Small intestine (tissue), 7 donors: ENCODE results near the gene MYH8. TPM values are rescaled to one million over a fixed set of nuclear protein-coding genes. Genes with fewer than 3 reads are reported as not detected.

Source experiments
- DNase-seq, 2 donors: peaks; one replicate each; pipeline versions ENCODE4 v3.0.0 to v3.0.0-alpha.2; 2013
- FAIRE-seq: peaks from 2 replicates; lab custom pipeline; 2012; peaks lifted over from hg19 to GRCh38; lab: Jason Lieb, UNC
- H3K27ac ChIP-seq, 3 donors: one replicate each; pipeline ENCODE4 v1.5.1; 2013; ENCODE audit warnings: low read length in 2 of 3, mild to moderate bottlenecking in 2 of 3, control low read depth in 1 of 3, inconsistent platforms in 1 of 3, low read depth in 1 of 3, moderate library complexity in 1 of 3
- H3K27me3 ChIP-seq, 3 donors: one replicate each; pipeline ENCODE4 v1.6.1; 2013; ENCODE audit warnings: low read length in 3 of 3, inconsistent platforms in 1 of 3; ENCODE audit not compliant: control insufficient read depth in 3 of 3, insufficient read depth in 3 of 3
- H3K36me3 ChIP-seq, 3 donors: one replicate each; pipeline ENCODE4 v1.6.1; 2013; ENCODE audit warnings: low read length in 3 of 3, inconsistent platforms in 1 of 3, low read depth in 1 of 3, mild to moderate bottlenecking in 1 of 3, moderate library complexity in 1 of 3; ENCODE audit not compliant: control insufficient read depth in 3 of 3, insufficient read depth in 2 of 3
- H3K4me1 ChIP-seq, 3 donors: one replicate each; pipeline ENCODE4 v1.6.1; 2013; ENCODE audit warnings: low read length in 2 of 3, inconsistent platforms in 1 of 3, low read depth in 1 of 3, mild to moderate bottlenecking in 1 of 3, moderate library complexity in 1 of 3; ENCODE audit not compliant: control insufficient read depth in 3 of 3, insufficient read depth in 2 of 3
- H3K4me3 ChIP-seq, 3 donors: one replicate each; pipeline ENCODE4 v1.5.1; 2013; ENCODE audit warnings: low read length in 3 of 3, control low read depth in 1 of 3, inconsistent platforms in 1 of 3, low read depth in 1 of 3, mild to moderate bottlenecking in 1 of 3, moderate library complexity in 1 of 3
- H3K9me3 ChIP-seq, 2 donors: one replicate each; pipeline ENCODE4 v1.6.1; 2013; ENCODE audit warnings: low read depth in 1 of 2, low read length in 1 of 2; ENCODE audit not compliant: control insufficient read depth in 2 of 2, insufficient read depth in 1 of 2
- WGBS, 3 donors: extraction: QIAGEN DNeasy Blood & Tissue Kit; methylation state at CpG; one replicate each; pipeline ENCODE4 v1.1.7; 2013; 5-methylcytosine and 5-hydroxymethylcytosine counted together
- polyA plus RNA-seq, 4 donors: library from polyadenylated mRNA; stranded (reverse) in 3 of 4; unstranded in 1 of 4; fragments of 200-250 nt in 3 of 4; fragments of 120-200 nt in 1 of 4; gene quantifications; one replicate each; pipeline versions ENCODE4 v1.2.1 to v1.2.3, GENCODE V29; 2013
- donor health status: healthy with polysubstance abuse.
- donor health status: control.
- donor health status: control.
- donor health status: Bipolar disorder and iron deficiency.
- donor health status: healthy.

The MYH8 gene
- polyA plus RNA-seq, 4 donors, result 5.0 TPM; not detected in 3

DNA sequence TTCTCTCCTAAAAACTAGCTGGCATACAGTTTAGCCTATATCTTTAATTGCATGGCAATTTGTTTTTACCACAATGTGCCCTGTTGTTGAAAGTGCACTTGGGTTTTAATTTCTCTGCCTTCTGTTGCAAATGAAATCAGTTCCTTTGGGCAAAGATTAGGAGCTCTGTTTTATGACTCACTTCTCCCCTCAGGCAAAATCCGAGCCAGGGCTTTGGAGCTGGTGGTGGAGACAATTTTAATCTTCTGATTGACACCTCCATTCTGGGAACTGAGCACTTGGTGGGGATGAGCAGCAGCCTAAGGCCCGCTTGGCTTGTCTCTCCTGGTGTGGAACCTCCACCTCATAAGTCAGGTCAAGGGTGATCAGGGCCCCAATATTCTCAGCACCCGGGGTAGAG, 13.3 kb upstream of the MYH8 start:
- Histone ChIP-seq H3K36me3 (no peaks in the 10 kb centered on the region), H3K9me3 (peaks cover 0 to 3% of the 10 kb centered on the region in 2 donors), H3K4me1 (peaks cover 0 to 2% (median 0%) of the 10 kb centered on the region in 3 donors), H3K27ac (no peak overlapping the region), H3K27me3 (no peaks in the 10 kb centered on the region), H3K4me3 (no peak overlapping the region)
- no peak for FAIRE-seq
- no peak for DNase-seq
- WGBS, 3 donors, result 66 to 80% (median 74%) methylated on average over 3 of the region's 3 CpGs

DNA sequence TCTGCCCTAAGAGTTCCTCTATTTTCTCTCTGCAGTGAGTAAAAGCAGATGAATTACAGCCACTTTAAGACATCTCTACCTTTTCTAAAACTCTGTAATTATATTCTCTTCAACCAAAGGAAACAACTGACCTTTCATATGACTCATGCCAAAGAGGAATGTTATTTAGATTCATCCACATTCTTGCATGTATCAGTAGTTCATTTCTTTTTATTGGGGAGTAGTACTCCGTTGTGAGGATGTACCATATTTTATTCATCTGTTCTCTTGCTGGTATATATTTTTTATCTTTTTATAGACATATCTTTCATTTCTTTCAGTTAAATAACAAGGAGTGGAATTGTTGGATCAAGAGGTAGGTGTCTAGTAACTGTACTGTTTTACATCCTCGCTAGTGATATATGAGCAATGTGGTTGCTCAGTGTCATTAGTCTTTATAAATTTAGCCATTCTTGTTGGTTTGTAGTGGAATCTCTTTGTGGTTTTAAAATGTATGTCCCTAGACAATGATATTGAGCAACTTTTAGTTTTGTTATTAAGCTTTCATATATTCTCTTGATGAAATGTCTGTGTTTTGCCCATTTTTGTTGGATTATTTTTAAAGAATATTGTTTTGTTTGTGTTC, 7.8 kb upstream of the MYH8 start:
- DNase-seq (no peak), FAIRE-seq (no peak)
- Histone ChIP-seq H3K9me3 (no peaks in the 10 kb centered on the region), H3K36me3 (no peaks in the 10 kb centered on the region), H3K27ac (no peak overlapping the region), H3K4me3 (no peak overlapping the region), H3K27me3 (no peaks in the 10 kb centered on the region), H3K4me1 (no peaks in the 10 kb centered on the region)
- 76 to 83% (median 81%) methylated on average over 2 of the region's 2 CpGs for WGBS, 3 donors

DNA sequence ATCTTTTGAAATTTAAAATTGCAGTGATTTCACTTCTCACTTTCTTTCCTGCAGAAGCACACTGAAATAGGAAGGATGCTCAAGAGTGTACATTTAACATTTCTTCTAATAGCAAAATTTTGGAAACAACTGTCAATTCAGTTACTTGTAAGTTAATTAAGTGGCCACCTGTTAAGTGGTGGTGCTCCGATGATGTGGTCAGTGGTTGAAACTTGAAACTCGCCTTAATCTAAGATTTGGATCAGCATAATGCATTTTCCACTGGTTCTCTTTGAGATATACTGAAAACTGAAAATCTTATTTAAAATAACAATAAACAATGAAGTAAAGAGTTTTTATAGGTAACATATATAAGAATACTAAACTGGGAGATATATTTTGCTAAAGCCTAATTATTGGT, 7.0 kb upstream of the MYH8 start:
- no peak overlapping the region for H3K27ac ChIP-seq
- H3K27me3 ChIP-seq, result no peaks in the 10 kb centered on the region
- no peaks in the 10 kb centered on the region for H3K4me1 ChIP-seq
- H3K4me3 ChIP-seq, result no peak overlapping the region
- 82 to 92% (median 84%) methylated on average over 2 of the region's 2 CpGs for WGBS, 3 donors
- no peaks in the 10 kb centered on the region for H3K36me3 ChIP-seq
- no peaks in the 10 kb centered on the region for H3K9me3 ChIP-seq
- DNase-seq (no peak), FAIRE-seq (no peak)

DNA sequence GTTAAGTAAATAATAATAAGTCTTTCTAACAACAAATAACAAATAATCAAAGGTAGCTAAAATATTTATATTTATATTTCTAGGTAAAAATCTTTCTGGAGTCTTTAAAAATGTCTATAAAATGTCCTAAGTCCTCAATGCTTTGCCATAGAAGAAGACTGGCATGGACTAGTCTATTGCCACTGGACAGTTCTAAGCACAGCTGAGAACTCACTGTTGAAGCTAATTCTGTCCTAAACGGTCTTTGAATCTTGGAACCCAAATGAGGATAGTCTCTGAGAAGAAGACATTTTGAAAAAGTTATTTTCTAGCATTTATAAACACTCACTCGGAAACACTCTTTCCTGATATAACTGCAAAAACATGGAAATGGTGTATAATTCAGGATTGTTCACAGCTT, 539 bp downstream of the MYH8 start:
- FAIRE-seq, result no peak
- Histone ChIP-seq H3K36me3 (no peaks in the 10 kb centered on the region), H3K27me3 (no peaks in the 10 kb centered on the region), H3K4me1 (no peaks in the 10 kb centered on the region), H3K4me3 (no peak overlapping the region), H3K9me3 (no peaks in the 10 kb centered on the region), H3K27ac (no peak overlapping the region)
- 71 to 75% (median 74%) methylated on average over 2 of the region's 2 CpGs for WGBS, 3 donors
- DNase-seq, result no peak

DNA sequence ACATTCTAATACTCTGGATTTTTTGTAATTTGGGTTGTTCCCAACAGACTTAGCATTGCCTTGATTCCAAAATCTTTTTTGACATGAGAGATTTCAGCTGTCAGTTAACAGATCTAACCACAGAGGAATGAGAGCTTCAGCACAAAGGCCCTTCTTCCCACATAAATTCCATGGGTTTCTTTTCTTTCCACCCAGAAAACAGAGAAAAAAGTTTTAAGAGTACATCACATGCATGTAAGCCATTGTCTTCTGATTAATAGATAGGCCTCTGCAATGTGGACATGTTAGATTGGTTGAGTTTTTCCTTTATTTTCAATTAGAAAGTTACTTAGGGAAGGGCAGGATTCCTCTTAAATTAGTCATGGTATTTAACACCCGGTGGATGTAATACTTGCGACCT, 939 bp downstream of the MYH8 start:
- FAIRE-seq (no peak), DNase-seq (no peak)
- H3K27ac ChIP-seq, result no peak overlapping the region
- H3K27me3 ChIP-seq, result no peaks in the 10 kb centered on the region
- no peaks in the 10 kb centered on the region for H3K4me1 ChIP-seq
- H3K36me3 ChIP-seq, result no peaks in the 10 kb centered on the region
- H3K9me3 ChIP-seq, result no peaks in the 10 kb centered on the region
- H3K4me3 ChIP-seq, result no peak overlapping the region
- 67 to 69% (median 68%) methylated on average over 2 of the region's 2 CpGs for WGBS, 3 donors

DNA sequence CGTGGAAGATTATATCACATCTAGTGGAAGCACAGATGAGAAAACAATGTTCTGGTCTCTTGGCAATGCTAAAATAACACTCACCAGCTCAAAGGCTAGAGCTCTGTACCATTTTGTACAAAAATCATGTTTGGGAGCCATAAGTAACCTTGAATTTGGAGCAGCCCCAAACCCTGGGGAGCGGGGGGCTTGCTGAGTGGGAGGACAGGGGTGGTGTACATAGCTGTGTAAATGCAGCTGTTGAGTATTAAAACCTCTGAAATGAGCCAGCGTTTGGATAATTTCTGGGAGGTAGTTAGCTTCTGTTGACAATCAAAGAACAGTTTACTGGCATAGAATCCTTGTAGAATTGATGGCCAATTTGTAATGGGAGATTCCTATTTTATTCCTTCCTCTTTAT, 4.3 kb downstream of the MYH8 start:
- Histone ChIP-seq H3K36me3 (no peaks in the 10 kb centered on the region), H3K27me3 (no peaks in the 10 kb centered on the region), H3K4me1 (no peaks in the 10 kb centered on the region), H3K4me3 (no peak overlapping the region), H3K27ac (no peak overlapping the region), H3K9me3 (no peaks in the 10 kb centered on the region)
- DNase-seq (no peak), FAIRE-seq (no peak)
- 64 to 81% (median 74%) methylated on average over 3 of the region's 3 CpGs for WGBS, 3 donors

DNA sequence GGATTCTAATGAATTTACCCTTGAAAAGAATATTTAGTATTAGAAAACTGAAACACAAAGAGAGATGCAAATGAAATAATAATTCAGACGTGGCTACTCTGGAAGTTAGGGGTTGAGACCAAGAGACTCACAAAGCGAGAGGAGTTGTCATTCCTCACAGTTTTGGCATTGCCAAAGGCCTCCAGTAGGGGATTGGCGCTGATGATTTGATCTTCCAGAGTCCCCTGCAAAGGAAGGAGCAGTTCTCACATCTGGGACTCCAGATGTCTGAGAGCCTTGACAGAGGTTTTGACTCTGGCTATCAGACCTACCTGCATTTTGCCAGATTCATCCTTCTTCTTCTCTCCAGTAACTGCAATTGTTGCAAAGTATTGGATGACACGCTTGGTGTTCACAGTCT, 6.6 kb downstream of the MYH8 start:
- Histone ChIP-seq H3K36me3 (no peaks in the 10 kb centered on the region), H3K27me3 (no peaks in the 10 kb centered on the region), H3K9me3 (no peaks in the 10 kb centered on the region), H3K4me3 (no peak overlapping the region), H3K4me1 (no peaks in the 10 kb centered on the region), H3K27ac (no peak overlapping the region)
- 85 to 90% (median 86%) methylated on average over 4 of the region's 4 CpGs for WGBS, 3 donors
- FAIRE-seq (no peak), DNase-seq (no peak)

DNA sequence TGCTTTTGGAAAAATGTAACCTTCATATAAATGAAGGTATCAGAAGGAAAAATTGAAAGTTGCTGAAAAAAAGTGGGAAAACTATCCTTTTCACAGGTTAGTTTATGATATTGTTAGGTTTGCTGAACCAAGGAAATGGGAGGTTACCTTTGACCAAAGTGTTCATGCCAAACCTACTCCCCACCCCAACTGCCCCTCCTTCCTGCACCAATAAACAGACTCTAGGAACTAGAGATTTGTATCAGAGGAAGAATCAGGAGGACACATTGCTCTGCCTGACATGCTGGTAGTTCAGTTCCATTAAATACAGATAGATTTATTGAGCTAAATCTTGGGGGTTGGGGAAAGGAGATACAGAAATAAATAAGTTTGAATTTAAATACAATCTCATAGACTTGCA, 18.2 kb downstream of the MYH8 start:
- FAIRE-seq, result no peak
- H3K36me3 ChIP-seq, result no peaks in the 10 kb centered on the region
- DNase-seq, result peak in 1 of 2 donors; percentile 20

DNA sequence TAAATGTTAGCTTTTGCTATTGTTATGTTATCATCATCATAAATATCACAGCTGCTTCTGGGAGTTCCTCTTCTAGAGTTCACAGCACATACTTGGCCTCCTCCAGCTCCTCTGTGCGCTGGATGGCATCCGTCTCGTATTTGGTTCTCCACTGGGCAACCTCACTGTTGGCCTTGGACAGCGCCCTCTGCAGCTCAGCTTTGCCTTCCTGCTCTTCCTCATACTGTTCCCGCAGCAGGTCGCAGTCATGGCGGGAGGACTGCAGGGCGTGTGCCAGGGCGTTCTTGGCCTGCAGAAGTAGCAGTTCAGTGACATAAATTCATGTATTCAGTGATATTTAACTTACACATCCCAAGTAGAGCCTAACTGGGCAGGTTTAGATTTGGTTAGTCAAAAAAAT, 23.4 kb downstream of the MYH8 start:
- Histone ChIP-seq H3K9me3 (no peaks in the 10 kb centered on the region), H3K4me1 (no peaks in the 10 kb centered on the region), H3K27me3 (no peaks in the 10 kb centered on the region), H3K36me3 (no peaks in the 10 kb centered on the region), H3K4me3 (no peak overlapping the region), H3K27ac (no peak overlapping the region)
- 87 to 92% (median 91%) methylated on average over 9 of the region's 9 CpGs for WGBS, 3 donors
- FAIRE-seq, result no peak
- DNase-seq, result no peak

More for the DNA sequence above, 18.2 kb downstream of the MYH8 start:
- no peak overlapping the region for H3K4me3 ChIP-seq
- H3K9me3 ChIP-seq, result no peaks in the 10 kb centered on the region
- no peaks in the 10 kb centered on the region for H3K27me3 ChIP-seq
- no peak overlapping the region for H3K27ac ChIP-seq
- no peaks in the 10 kb centered on the region for H3K4me1 ChIP-seq
